GM12801 (cell line): Measurements from ENCODE around the gene SMIM1.

ENCODE experiments used
- CTCF ChIP-seq: IDR thresholded peaks from one replicate; pipeline ENCODE4 v1.5.1; 2011; ENCODE audit warnings: control low read depth; ENCODE audit not compliant: insufficient read length; ENCODE audit errors: extremely low read depth

SMIM1 gene

DNA sequence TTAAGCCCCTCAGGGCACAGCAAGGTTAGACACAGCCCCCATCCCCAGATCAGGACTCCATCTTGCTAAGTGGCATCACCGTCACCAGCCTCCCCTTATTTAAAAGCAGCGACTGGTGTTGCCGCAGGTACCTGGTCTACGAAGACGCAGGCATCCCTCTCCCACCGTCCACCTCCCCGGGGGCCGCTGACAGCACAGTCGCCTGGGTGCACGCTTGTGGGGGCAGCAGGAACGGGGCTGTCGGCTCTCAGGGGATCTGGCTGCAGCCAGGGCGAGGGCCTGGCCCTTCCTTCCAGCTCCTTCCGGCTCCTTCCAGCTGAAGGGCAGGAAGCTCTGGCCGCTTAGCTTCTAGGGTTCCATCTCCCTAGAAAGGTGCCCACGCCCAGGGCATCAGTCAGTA, 37.9 kb upstream of the SMIM1 start:
- TF ChIP-seq CTCF, result no peak

GRCh38 chr1:3735027-3735681, 37.4 kb upstream of the SMIM1 start:
- no peak for TF ChIP-seq CTCF

- TF ChIP-seq CTCF, result no peak
Observed at GRCh38 chr1:3735688-3736087, 36.9 kb upstream of the SMIM1 start.

- TF ChIP-seq CTCF, result no peak
Observed at GRCh38 chr1:3736131-3736561, 36.4 kb upstream of the SMIM1 start.

- TF ChIP-seq CTCF, result no peak
Observed at GRCh38 chr1:3736708-3737107, 35.8 kb upstream of the SMIM1 start.

- no peak for TF ChIP-seq CTCF
Observed at GRCh38 chr1:3738943-3739342, 33.6 kb upstream of the SMIM1 start.

- no peak for TF ChIP-seq CTCF
Observed at GRCh38 chr1:3740042-3740441, 32.5 kb upstream of the SMIM1 start.
